Activated naive CD8-positive, alpha-beta T cell treated with anti-CD3 and anti-CD28 coated beads, Interleukin-2, amount 10 ng/mL, durations not matched to agents 7 days and 5 days (primary cell): Measurements from ENCODE around the gene SOCS1. TPM values are rescaled to one million over a fixed set of nuclear protein-coding genes. Genes with fewer than 3 reads are reported as not detected.

Source experiments
- ATAC-seq: fragments of 150-1000 bp; cut with Tn5 transposase; one replicate; pipeline ENCODE4 v1.10.0; 2021; ENCODE audit warnings: low read depth, moderate library complexity
- POLR2A ChIA-PET: fragments of 350-600 bp; sonication (Branson Sonifier 250); formaldehyde crosslinking; loops from one replicate; lab custom pipeline; 2021; ENCODE audit warnings: antibody characterized with exemption; lab: Charles Lee
- DNase-seq: peaks from one replicate; pipeline ENCODE4 v3.0.0; 2021
- H3K27ac Mint-ChIP-seq: one replicate; pipeline ENCODE4 v1.8.0; 2022; ENCODE audit warnings: mild to moderate bottlenecking, mixed read lengths
- H3K27me3 Mint-ChIP-seq: one replicate; pipeline ENCODE4 v1.8.0; 2022; ENCODE audit warnings: mild to moderate bottlenecking, moderate library complexity, mixed read lengths
- H3K36me3 Mint-ChIP-seq: one replicate; pipeline ENCODE4 v1.8.0; 2021; ENCODE audit warnings: mild to moderate bottlenecking, mixed read lengths
- H3K4me1 Mint-ChIP-seq: one replicate; pipeline ENCODE4 v1.8.0; 2021; ENCODE audit warnings: mixed read lengths
- H3K4me3 Mint-ChIP-seq: one replicate; pipeline ENCODE4 v1.8.0; 2022; ENCODE audit warnings: mild to moderate bottlenecking, moderate library complexity, mixed read lengths
- H3K9me3 Mint-ChIP-seq: one replicate; pipeline ENCODE4 v1.8.0; 2021; ENCODE audit warnings: mixed read lengths
- total RNA-seq, 2 experiments: library from RNA; stranded (reverse); gene quantifications; one replicate each; pipeline ENCODE4 v1.2.3, GENCODE V29; 2021

SOCS1 gene
- total RNA-seq, 2 experiments from 2014 or later: 165 to 176 TPM

DNA sequence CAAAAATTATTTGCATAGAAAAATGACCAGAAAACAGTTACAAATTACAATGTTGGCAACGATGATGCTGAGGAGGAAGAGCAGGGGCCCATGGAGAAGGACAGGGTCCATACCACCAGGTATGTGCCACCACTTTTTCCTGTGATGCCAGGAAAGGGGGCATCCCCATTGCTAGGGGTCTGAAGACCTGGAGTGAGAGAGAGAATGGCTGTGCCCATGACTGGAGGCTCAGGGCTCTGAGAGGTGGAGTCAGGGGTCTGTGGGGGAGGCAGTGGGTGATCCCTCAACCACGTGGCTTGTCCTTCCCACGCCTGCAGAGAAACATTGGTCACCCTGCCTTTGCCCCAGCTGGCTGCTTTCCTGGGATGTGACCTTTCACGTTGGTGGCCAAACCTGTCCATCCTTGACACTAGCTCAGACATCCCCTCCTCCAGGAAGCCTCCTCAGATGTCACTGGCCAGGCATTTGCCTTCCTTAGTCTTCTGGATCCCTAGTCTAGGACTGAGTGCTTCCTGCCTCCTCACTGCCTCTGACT lies 51.4 kb downstream of the SOCS1 start:
- DNase-seq (no peak), ATAC-seq (no peak)
- no peaks in the 10 kb centered on the region for H3K27me3 Mint-ChIP-seq
- H3K4me3 Mint-ChIP-seq: no peak overlapping the region
- peaks cover 8% of the 10 kb centered on the region for H3K36me3 Mint-ChIP-seq
- POLR2A ChIA-PET: interaction anchor here (3.1 kb wide), 1 partner anchor 20 kb away, joined by 19 read pairs; no protein-coding TSS in a partner anchor
- no peak overlapping the region for H3K27ac Mint-ChIP-seq
- H3K4me1 Mint-ChIP-seq: peaks cover 31% of the 10 kb centered on the region
- peaks cover 9% of the 10 kb centered on the region for H3K9me3 Mint-ChIP-seq

Other genes starting within 250 kb of the SOCS1 start
- gene TNP2, start 13.1 kb upstream of the SOCS1 start, total RNA-seq: not detected
- not detected for gene PRM3, start 17.4 kb upstream of the SOCS1 start, total RNA-seq
- not detected for gene PRM2, start 20.3 kb upstream of the SOCS1 start, total RNA-seq
- gene PRM1, start 25.1 kb upstream of the SOCS1 start, total RNA-seq: not detected
- gene RMI2, start 89.3 kb upstream of the SOCS1 start, total RNA-seq: 10 to 100 TPM; 89.8 to 93.0 TPM